Medulla oblongata (tissue), 1 donor: ENCODE results near the gene UBASH3A.

Experiments used
- DNase-seq: peaks from one replicate; pipeline ENCODE4 v3.0.0-alpha.2; 2015; ENCODE audit errors: extremely low spot score

UBASH3A gene

DNA sequence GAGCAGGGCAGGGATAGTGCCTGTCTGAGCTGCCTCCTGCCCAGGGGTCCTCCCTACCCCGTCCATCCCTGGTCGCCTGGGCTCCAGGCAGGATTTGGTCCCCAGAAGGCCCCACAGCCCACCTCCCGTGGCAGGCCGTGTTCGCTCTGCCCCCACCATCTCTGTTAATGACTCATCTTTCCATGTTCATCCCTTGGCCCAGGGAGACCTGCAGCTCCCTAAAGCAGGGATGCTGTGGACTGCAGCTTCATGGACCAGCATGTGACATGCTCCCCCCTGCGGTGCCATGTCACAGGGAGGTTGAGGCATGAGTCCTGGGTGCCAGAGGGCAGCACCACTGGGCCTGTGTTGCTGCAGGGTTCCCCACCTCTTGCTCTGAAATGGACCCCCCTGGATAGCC lies 26.8 kb downstream of the UBASH3A start:
- DNase-seq: no peak

DNA sequence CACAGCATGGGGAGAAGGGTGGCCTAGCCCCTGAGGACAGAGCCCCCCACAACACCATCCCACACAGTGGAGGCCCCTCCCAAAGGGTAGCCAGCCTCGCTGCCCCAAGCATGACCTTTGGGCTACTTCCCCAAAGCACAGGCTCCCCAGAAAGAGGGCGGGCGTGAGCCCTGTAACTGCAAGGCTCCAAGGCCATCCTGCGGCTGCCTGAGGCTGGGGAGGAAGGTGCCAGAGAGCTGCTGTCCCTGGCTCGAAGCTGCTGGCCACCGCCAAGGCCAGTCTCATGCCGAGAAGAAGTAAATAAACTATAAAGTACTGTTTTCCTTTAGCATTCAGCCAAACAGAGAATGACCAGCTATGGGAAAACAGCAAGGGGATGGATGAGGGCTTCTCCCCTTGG lies 27.5 kb downstream of the UBASH3A start:
- DNase-seq: no peak

DNA sequence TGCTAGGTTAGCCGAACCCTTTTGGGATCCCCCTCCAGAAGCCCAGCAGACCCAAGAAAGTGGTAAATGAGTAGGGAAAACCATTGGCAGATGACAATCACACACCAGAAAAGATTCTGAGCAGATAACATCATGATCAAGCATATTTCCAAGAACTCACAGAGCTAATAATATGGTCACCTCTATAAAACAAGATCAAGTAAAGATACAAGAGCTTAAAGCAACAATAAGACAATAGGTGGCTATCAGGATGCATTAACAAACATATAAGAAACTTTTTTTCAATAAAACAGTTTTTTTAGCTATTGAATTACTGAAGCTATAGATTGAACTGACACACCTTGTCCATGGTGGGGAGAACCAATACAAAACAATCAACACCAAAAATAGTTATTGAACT lies 29.0 kb downstream of the UBASH3A start:
- DNase-seq: no peak

- DNase-seq: no peak
These were observed 30.3 kb downstream of the UBASH3A start for GRCh38 chr21:42433946-42434551.

DNA sequence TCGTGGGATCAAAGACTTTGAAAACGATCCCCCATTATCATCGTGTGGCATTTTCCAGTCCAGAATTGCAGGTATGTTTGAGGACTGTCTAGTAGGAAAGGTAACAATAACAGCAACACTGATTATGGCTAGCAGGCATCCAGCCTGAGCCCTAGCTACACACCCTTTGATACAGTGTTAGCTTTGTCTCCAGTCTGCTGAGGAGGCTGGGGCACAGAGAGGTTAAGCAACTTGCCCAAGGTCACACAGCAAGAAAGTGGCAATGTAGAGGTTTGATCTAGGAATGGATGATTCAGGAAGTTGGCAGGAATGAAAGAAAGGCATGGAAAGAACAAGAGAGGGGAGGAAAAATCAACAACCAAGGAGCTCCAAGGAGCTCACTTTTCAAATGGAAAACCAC lies 31.2 kb downstream of the UBASH3A start:
- DNase-seq: no peak

- DNase-seq: no peak
These were observed 31.7 kb downstream of the UBASH3A start for GRCh38 chr21:42435401-42435800.

- DNase-seq: no peak
These were observed 32.1 kb downstream of the UBASH3A start for GRCh38 chr21:42435833-42436232.

- DNase-seq: no peak
These were observed 33.2 kb downstream of the UBASH3A start for GRCh38 chr21:42436914-42437313.

DNA sequence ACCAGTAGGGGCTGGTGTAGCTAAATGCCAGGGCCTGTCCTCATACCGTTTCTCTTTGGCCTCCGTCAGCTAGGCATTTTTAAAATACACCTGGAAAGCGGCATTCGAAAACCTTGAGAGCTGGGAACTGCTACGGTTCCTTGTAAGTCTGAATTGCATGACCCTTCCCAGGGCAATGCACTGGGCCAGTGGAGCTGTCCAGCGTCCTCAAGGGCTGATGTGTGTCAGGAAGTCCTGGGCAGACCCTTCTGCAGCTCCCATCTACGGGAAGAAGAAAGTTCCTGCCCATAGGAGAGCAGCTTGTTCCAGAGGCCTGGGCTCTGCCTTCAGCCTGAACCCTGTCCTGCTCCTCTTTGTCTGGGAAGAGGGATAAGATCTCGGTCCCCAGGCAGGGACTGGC lies 34.1 kb downstream of the UBASH3A start:
- DNase-seq: no peak

DNA sequence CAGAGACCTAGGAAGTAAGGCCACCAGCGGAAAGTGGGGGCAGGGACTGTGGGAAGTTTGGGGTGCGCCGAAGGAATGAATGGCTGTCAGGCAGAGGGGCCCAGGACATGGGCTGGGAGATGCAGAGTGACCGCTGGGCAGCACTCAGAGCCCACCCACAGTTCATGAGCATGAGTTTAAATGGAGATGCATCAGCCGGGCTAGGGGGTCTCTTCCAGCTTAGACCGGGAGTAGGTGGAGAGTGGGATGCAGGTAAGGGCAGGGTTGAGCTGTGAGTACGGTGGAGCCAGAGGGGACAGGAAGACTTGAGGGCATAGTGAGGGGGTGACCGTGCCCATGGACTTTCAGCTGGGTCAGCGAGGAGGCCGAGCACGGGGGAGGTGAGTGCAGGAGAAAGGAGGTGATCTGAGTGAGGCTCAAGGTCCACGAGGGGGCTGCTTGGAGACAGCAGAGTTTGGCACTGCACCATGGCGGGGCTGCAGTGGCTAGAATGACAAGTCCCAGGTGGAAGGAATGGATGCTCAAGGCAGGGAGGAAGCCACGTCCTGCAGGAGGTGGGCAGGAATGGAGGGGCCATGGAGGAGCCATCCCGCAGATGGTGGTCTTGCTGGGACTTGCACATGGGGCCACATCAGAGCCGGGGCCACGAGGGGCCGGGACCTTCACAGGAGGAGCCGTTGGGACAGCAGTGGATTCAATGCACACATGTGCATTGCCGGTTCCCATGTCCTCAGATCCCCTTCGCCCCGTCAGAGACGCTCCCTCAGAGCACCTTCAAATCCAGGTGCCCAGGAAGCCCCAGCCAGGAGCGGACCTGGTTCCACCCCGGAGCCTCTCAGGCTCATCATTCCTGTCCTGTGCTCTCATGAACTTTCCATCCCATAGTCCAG lies 34.9 kb downstream of the UBASH3A start:
- no peak for DNase-seq

- DNase-seq: no peak
These were observed 35.8 kb downstream of the UBASH3A start for GRCh38 chr21:42439284-42440186.

DNA sequence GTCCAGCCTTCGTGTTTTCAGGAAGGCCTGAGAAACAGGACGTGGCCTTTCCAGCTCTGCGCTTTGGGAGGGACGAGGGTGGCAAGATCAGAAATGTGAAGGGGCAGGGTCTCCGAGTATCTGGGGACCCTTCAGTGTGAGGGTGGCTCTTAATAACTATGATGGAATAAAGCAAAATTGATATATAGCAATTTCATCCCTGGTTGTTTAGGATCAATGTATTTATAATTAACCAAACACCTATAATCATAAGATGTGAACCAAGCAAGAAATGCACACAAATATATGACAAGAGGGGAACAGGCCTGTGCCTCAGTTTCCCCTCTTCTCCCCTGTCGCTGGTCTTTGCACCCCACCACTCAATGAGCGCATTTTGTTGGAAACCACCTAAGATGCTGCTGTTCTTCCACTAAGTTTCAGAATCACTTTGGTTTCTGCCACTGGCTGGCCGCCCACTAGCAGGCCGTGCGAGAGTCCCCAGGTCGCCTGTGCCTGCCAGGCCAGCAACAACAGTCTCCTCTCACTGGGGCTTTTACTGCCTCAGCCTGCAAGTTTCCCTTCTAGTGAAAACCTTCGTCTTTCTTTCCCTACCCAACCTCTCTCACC lies 36.6 kb downstream of the UBASH3A start:
- DNase-seq: no peak

DNA sequence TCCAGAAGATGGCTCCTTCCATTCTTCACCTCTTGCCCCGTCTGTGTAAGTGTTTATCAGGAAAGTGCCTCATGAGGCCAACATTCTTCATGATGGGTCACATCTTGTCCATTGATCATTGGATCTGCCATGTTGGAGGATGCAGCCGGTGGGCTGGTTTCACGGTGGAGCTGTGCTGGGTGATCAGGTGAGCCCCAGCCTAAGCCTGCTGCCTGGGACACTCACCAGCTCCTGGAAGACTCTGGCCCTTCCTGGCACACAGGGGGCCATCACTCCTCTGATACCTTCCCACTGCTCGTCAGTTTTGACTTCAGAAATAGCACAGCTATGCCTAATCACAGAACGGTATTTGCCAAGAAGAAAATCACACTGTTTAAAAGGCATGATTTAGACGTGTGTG lies 38.3 kb downstream of the UBASH3A start:
- DNase-seq: no peak

- no peak for DNase-seq
These were observed 39.6 kb downstream of the UBASH3A start for GRCh38 chr21:42443181-42443785.

GRCh38 chr21:42443876-42444744 lies 40.4 kb downstream of the UBASH3A start:
- DNase-seq: no peak

GRCh38 chr21:42444745-42445059 lies 41.0 kb downstream of the UBASH3A start:
- no peak for DNase-seq

- no peak for DNase-seq
These were observed 41.6 kb downstream of the UBASH3A start for GRCh38 chr21:42445311-42445710.

- no peak for DNase-seq
These were observed 42.8 kb downstream of the UBASH3A start for GRCh38 chr21:42446531-42446930.

DNA sequence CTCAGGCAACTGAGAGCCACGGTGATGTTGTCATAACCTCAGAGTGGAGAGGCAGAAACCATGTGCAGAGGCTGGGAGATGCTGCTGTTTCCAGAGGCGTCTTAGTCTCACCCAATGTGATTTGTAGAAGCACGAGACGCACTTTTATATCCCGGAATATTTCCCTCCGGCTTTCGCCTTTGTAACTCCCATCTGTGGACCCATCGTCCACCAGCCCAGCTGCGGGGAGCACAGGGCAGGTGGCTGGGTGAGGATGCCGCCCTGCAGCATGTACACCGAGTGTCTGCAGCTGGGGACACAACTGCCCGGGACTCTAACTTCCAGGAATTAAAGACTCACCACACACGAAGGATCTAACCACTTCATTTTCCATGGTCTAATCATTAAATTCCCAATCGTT lies 43.5 kb downstream of the UBASH3A start:
- DNase-seq: no peak

- DNase-seq: no peak
These were observed 44.0 kb downstream of the UBASH3A start for GRCh38 chr21:42447732-42448131.

DNA sequence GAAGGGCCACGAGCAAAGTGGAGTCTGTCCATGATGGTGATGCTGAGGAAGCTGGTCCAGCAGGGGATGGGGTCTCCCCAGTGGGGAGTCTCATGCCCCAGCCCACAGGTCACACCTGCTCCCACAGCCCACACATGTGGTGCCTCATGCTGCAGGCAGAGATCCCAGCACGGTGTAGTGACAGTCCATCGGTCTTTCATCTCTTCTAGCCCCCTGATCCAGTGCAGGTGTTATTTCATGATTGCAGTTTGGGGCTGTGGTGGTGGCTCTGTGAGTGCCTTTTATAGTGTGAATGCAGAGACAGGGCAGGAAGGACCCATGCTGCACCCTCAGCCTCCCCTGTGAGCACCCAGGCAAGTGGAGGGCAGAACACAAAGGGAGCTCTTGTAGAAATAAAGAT lies 45.0 kb downstream of the UBASH3A start:
- no peak for DNase-seq
